GM19238 (cell line): ENCODE data around the gene YWHAH.
"Not testable (repeated sequence)": the region's sequence is repeated elsewhere in the genome, so short reads cannot be mapped to it uniquely, and the experiment has no call there.

ENCODE experiments used
- DNase-seq: peaks from one replicate; pipeline ENCODE4 v3.0.0; 2011; ENCODE audit warnings: low spot score; ENCODE audit not compliant: insufficient read length

The YWHAH gene

DNA sequence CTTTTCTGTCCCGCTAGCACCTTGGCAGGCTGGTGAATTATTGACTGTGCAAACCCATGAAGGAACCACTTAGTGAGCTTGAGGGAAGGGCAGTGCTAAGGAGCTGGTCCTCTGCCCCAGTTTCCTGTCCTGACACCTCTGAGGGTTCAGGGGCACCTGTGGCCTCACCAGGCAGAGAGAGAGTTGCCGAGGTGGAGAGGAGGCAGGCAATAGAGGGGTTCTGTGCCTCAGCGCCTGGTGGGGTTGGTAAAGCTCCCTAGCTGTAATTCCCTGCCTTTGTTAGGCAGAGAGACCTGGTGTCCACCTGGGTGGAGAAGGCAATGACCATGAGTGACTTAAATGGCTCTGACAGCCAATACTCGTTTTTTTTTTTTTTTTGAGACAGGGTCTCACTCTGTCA is 36.3 kb downstream of the YWHAH start:
- no peak for DNase-seq

DNA sequence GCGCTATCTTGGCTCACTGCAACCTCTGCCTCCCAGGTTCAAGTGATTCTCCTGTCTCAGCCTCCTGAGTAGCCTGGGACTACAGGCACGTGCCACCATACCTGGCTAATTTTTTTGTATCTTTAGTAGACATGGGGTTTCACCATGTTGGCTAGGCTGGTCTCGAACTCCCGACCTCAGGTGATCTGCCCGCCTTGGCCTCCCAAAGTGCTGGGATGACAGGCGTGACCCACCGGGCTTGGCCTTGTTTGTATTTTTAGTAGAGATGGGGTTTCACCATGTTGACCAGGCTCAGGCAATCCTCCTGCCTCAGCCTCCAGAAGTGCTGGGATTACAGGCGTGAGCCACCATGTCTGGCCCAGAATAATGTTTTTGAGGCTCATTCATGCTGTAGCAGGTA is 37.6 kb downstream of the YWHAH start:
- not testable (repeated sequence) for DNase-seq

DNA sequence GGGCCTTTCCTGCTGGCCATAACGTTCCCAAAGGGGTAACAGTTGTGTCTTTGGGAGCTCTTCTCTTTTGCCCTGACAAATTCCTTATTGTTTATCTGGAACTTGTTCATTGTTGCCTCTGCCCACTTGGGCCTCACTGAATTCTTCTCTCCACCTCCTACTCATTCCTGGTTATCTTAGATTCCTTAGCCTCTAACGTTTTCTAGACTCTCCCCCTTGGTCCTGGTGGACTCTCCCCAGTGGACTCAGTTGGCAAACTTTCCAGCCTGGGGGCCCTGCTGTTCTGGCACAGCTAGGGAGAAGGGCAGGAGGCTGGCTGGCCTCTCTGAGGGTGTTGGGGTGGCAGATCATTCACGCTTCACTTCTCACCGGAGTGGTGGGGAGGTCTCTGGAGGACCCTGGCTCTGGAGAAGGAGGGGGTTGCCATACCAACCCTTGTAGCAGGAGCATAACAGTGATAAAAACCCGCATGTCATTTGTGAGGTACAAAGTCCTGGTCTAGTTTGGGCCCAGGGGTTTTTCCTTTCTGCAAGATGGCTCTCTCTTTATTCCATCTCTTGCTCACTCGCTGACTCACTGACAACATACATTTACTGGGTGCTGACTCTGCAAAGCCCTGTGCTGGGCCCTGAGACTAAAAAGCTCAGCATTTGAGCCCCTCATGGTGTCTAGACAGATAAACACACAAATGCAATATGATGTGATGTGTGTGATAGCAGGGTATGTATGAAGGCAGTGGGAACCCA is 39.7 kb downstream of the YWHAH start:
- DNase-seq: no peak

DNA sequence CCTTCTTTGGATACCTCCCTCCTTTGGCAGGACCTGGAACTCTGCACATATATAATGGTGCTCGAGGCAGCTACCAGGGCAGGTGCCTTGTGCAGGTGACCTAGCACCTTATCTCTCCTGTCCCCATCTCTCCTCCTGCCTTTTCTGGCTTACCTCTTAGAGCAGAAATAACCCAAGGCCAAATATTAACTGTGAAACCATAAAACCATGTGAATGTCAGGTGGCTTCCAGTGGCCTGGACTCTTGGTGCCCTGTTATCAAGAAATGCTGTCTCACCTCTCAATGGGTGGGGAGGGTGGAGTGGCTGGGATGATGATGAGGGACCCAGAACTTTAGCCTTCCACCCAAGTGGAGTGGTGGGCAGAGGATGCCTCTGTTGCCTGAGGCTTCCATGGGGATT is 42.9 kb downstream of the YWHAH start:
- DNase-seq: no peak

DNA sequence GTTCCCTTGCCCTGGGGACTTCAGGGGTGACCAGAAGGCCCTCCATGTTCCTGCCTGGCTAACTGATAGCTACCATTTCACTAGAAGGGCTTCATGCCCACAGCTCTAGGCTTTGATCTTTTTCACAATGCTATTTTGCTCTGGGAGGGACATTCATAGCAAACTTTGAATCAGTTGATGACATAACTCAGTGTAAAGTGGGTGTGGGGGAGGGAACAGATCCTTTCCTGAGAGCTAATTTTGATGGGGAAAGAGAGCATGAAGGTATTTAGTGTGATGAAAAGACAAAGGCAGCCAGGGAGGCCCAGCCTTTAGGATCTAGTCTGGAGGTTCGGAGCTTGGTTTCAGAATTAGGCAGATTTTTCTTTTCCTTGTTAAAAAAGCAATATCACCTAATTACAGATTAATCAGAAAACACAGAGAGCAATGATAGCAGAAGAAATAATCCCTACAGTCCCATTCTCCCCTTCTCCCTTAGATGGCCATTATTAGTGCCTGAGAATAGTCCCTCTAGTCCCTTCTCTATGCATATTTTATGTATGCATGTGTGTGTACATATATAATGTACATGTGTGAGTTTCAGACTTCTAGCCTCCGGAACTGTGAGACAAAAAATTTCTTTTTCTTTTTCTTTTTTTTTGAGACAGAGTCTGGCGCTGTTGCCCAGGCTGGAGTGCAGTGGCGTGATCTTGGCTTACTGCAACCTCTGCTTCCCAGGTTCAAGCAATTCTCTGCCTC is 46.9 kb downstream of the YWHAH start:
- no peak for DNase-seq

DNA sequence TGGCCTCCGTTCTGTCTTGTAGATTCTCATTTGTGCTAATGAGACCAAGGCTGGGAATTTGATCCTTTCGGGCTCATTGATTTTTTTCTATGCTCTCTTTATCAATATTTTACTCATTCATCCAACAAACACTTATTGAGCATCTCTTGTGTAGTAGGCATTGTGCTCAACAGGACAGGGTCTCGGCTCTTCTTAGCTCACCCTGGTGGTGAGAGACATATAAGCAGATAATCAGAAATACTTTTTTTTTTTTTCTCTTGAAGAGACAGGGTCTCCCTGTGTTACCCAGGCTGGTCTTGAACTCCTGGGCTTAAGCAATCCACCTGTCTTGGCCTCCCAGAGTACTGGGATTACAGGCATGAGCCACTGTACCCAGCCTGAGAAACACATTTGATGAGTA is 50.7 kb downstream of the YWHAH start:
- no peak for DNase-seq

DNA sequence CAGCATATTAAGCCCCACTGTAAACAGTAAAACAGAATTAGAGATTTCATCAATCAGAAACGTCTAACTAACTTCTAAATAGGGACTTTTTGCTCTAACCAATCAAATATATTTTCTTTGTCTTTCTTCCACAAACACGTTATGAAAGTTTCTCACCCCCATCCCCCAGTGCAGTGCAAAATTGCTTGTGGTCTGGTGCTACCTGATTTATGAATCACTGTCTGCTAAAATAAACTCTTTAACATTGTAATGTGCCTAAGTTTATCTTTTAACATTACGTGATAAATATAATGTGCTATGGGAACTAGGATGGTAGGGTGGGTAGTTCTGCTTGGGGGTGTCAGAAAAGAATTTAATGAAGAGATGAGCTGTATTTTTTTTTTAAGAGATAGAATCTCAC is 51.5 kb downstream of the YWHAH start:
- no peak for DNase-seq

DNA sequence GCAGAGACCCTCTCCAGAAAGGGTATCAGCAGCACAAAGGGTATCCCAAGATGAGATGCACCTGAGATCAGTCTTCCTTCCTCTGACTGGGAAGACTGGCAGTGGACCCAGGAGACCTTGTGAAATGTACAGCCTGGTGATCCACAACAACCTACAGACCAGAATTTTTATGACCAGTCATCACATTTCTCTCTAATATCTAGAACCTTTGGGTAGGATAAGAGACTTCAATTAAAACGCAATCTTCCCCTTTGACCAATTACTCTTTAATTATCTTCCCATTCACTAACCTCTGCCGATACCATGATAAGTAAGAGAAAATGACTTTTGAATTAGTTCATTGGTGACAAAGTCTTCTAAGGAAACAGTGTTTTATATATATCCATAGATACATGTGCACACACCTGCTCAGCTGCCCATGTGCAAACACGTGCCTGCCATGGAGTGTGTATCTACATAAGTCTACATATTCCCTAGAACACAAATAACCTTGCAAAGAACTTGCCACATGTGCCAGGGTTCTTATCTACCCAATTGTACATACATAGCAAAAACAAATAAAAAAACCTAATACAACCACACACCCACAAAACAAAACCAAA is 54.5 kb downstream of the YWHAH start:
- DNase-seq: no peak

DNA sequence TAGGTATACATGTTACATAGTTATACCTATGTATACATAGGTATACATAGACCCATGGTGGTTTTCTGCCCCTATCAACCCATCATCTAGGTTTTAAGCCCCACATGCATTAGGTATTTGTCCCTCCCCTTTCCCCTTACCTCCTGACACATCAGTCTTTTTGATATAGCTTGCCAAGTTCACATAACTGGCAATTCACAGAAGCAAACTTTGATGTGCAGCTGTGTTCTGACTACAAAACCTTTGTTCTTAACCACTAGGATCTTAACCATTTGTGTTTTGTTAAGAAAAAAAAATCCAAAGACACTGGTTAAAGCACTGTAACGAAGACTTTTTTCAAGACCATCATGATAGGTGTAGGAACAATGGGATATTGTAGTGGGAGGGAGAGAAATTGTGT is 55.8 kb downstream of the YWHAH start:
- DNase-seq: no peak

DNA sequence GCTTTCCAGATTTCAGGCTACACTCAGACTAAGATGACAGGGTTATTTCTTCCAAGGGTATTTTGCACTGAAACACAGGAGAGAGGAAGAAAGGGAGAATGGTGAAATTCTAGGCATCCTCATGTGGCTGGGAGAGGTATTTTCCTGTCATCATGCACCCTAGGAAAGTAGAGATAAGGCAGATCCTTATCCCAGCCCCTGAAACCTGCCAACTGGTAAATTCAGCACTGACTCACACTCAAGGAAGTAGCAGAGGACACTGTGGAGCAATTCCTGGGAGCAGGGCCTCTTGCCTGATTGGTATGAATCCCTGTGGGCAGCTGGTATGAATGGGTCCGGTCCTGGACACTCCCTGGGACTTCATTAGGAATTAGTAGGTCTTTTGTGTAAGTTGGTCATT is 61.1 kb downstream of the YWHAH start:
- no peak for DNase-seq
